ENCODE measurements around the gene MYO18A.

- no peak for TF ChIP-seq CTCF (IDR thresholded peaks at IDR 0.05; ENCODE audit: poor library complexity)
- TF ChIP-seq EZH2 (IDR thresholded peaks at IDR 0.05; ENCODE audit: borderline replicate concordance): no peak
- no peak for TF ChIP-seq EZH2phosphoT487 (IDR thresholded peaks at IDR 0.05; ENCODE audit: low read depth, severe bottlenecking, unreplicated experiment)
These were observed 148.7 kb downstream of the MYO18A start for GRCh38 chr17:29031488-29031887.
